GM19468 (cell line): ENCODE data around the gene GATAD1.
A peak's percentile ranks its signal among the peaks of the same experiment; 100 is the strongest.
"Not testable (repeated sequence)": the region's sequence is repeated elsewhere in the genome, so short reads cannot be mapped to it uniquely, and the experiment has no call there.

Source experiments
- ATAC-seq: cut with Tn5 transposase; IDR thresholded peaks from one replicate; pipeline ENCODE4 v1.9.1; 2021; ENCODE audit warnings: mild to moderate bottlenecking, moderate library complexity, moderate number of reproducible peaks; ENCODE audit not compliant: unreplicated experiment; ENCODE audit errors: extremely low read depth

GATAD1 gene

GRCh38 chr7:92447345-92448204, at the start of gene GATAD1:
GATAD1 (plus strand) TSS chr7:92447482; CDS start chr7:92447730, 248 bp downstream.
- peak; percentile 77 for ATAC-seq

- ATAC-seq: no peak
Observed at GRCh38 chr7:92397542-92397941, 49.7 kb upstream of the GATAD1 start.

GRCh38 chr7:92400013-92400412, 47.3 kb upstream of the GATAD1 start:
- ATAC-seq: no peak

- ATAC-seq: no peak
Observed at GRCh38 chr7:92402920-92403759, 44.1 kb upstream of the GATAD1 start.

GRCh38 chr7:92403760-92404074, 43.6 kb upstream of the GATAD1 start:
- no peak for ATAC-seq

- no peak for ATAC-seq
Observed at GRCh38 chr7:92404170-92404614, 43.1 kb upstream of the GATAD1 start.

- ATAC-seq: no peak
Observed at GRCh38 chr7:92409357-92409756, 37.9 kb upstream of the GATAD1 start.

GRCh38 chr7:92410162-92410561, 37.1 kb upstream of the GATAD1 start:
- not testable (repeated sequence) for ATAC-seq

- no peak for ATAC-seq
Observed at GRCh38 chr7:92412745-92413144, 34.5 kb upstream of the GATAD1 start.

GRCh38 chr7:92413550-92413949, 33.7 kb upstream of the GATAD1 start:
- ATAC-seq: no peak

GRCh38 chr7:92415225-92415624, 32.1 kb upstream of the GATAD1 start:
- ATAC-seq: no peak

GRCh38 chr7:92417913-92418312, 29.4 kb upstream of the GATAD1 start:
- ATAC-seq: no peak

GRCh38 chr7:92421676-92422435, 25.4 kb upstream of the GATAD1 start:
- ATAC-seq: no peak

GRCh38 chr7:92422926-92423325, 24.4 kb upstream of the GATAD1 start:
- ATAC-seq: no peak

GRCh38 chr7:92423710-92424131, 23.6 kb upstream of the GATAD1 start:
- no peak for ATAC-seq

GRCh38 chr7:92425311-92425947, 21.9 kb upstream of the GATAD1 start:
- no peak for ATAC-seq

GRCh38 chr7:92427193-92427592, 20.1 kb upstream of the GATAD1 start:
- ATAC-seq: no peak

GRCh38 chr7:92432299-92432946, 14.9 kb upstream of the GATAD1 start:
- no peak for ATAC-seq

- no peak for ATAC-seq
Observed at GRCh38 chr7:92433019-92433418, 14.3 kb upstream of the GATAD1 start.

GRCh38 chr7:92435542-92435941, 11.7 kb upstream of the GATAD1 start:
- ATAC-seq: no peak
